CD4-positive, alpha-beta T cell (primary cell): ENCODE data around the gene GRIN3A. TPM values are rescaled to one million over a fixed set of nuclear protein-coding genes. Genes with fewer than 3 reads are reported as not detected.

Source experiments
- ATAC-seq: fragments of 200-7000 bp; cut with Tn5 transposase; one replicate; pipeline ENCODE4 v1.10.0; 2022; ENCODE audit warnings: mild to moderate bottlenecking; ENCODE audit not compliant: poor library complexity
- CTCF ChIA-PET: fragments of 350-600 bp; sonication (Branson Sonifier 250); formaldehyde crosslinking; loops from one replicate; lab custom pipeline; 2021; ENCODE audit warnings: antibody characterized with exemption, inconsistent platforms; lab: Charles Lee
- POLR2A ChIA-PET: fragments of 350-600 bp; sonication (Branson Sonifier 250); formaldehyde crosslinking; loops from one replicate; lab custom pipeline; 2021; ENCODE audit warnings: antibody characterized with exemption, inconsistent platforms; lab: Charles Lee
- DNase-seq, 14 experiments: peaks; one replicate each; pipeline ENCODE4 v3.0.0-alpha.2; 2013 to 2020; ENCODE audit warnings: mixed read lengths in 2 of 14
- H3K27ac ChIP-seq, 2 donors: one replicate each; pipeline versions ENCODE4 v1.5.1 to v1.7.0; 2013; ENCODE audit warnings: low read length in 2 of 2, low read depth in 1 of 2, mild to moderate bottlenecking in 1 of 2
- H3K27me3 ChIP-seq, 2 experiments: 1 replicate in 1 of 2; 2 replicates in 1 of 2; pipeline versions ENCODE4 v1.6.1 to v1.7.0; 2013; ENCODE audit warnings: low read length in 2 of 2, control low read depth in 1 of 2, mild to moderate bottlenecking in 1 of 2, moderate library complexity in 1 of 2; ENCODE audit not compliant: insufficient read depth in 2 of 2, control insufficient read depth in 1 of 2
- H3K36me3 ChIP-seq: one replicate; pipeline ENCODE4 v1.6.1; 2013; ENCODE audit warnings: low read length, control low read depth; ENCODE audit not compliant: insufficient read depth
- H3K4me1 ChIP-seq: one replicate; pipeline ENCODE4 v1.6.1; 2013; ENCODE audit warnings: low read length, control low read depth; ENCODE audit not compliant: insufficient read depth
- H3K4me3 ChIP-seq: one replicate; pipeline ENCODE4 v1.5.1; 2013; ENCODE audit warnings: mild to moderate bottlenecking, low read length, moderate library complexity
- H3K9me3 ChIP-seq, 2 experiments: 1 replicate in 1 of 2; 2 replicates in 1 of 2; pipeline versions ENCODE4 v1.6.1 to v1.7.0; 2013; ENCODE audit warnings: low read length in 2 of 2, mild to moderate bottlenecking in 2 of 2, control low read depth in 1 of 2, moderate library complexity in 1 of 2; ENCODE audit not compliant: control insufficient read depth in 1 of 2, insufficient read depth in 1 of 2
- H3K27ac Mint-ChIP-seq: one replicate; pipeline ENCODE4 v1.8.0; 2020; ENCODE audit warnings: mixed read lengths
- H3K27me3 Mint-ChIP-seq: one replicate; pipeline ENCODE4 v1.8.0; 2021; ENCODE audit warnings: mixed read lengths
- H3K36me3 Mint-ChIP-seq: one replicate; pipeline ENCODE4 v1.8.0; 2021; ENCODE audit warnings: low read depth, mixed read lengths
- H3K4me1 Mint-ChIP-seq: one replicate; pipeline ENCODE4 v1.8.0; 2021; ENCODE audit warnings: low read depth, mixed read lengths
- H3K4me3 Mint-ChIP-seq: one replicate; pipeline ENCODE4 v1.8.0; 2020; ENCODE audit warnings: mild to moderate bottlenecking, mixed read lengths
- H3K9me3 Mint-ChIP-seq: one replicate; pipeline ENCODE4 v1.8.0; 2020; ENCODE audit warnings: mixed read lengths
- intact Hi-C, 2 experiments: fragments of 100-400 bp; cut with DNase I in 1 of 2; cut with micrococcal nuclease in 1 of 2; formaldehyde crosslinking; loops; one replicate each; pipeline versions ENCODE4 v1.15.1 to v1.9.0; 2023 to 2025; cut with DNase I, micrococcal nuclease
- total RNA-seq, 174 experiments: library from RNA in 2 of 174; stranded (reverse) in 2 of 174; gene quantifications; one replicate each; pipeline ENCODE4 v1.2.3 and lab custom pipeline; 2021 to 2026
- TF ChIP-seq, protein P1 (sequence below): fragments of 200-600 bp; IDR thresholded peaks from one replicate; pipeline ENCODE4 v1.8.0; 2022; ENCODE audit warnings: antibody characterized with exemption, mild to moderate bottlenecking

The GRIN3A gene
- total RNA-seq, 2 experiments from 2014 or later: 0.03 TPM; not detected in 1

DNA sequence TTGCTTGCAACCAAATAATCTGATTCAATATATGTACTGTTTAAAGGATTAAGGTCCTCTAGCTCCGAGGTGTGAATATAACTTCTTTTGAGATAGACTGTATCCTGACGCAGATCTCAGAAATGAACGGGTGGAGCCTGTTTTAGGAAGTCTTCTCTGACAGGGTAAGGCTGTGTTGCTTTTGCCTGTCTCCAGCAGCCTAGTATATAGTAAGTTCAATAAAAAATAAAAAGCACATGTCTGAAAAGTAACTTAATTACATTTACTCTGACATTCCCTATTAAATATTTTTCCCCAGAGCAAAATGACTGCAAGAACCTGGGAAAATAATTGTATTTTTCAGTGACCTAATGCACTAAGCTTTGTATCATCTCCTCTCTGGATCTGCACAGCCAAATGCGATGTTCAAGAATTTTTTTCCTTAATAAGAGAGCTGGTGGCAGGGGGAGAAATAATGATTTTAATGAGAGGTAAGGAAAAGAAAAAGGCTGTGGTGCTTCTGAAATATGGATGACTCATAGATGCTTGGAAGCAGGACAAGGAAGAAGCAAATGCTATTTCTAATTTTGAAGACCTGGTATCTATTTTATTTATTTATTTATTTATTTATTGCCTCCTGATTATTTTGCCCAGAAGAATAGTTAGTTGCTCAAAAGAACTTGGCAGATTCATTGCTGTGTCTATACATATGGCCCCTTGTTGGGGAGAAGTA lies 151.0 kb downstream of the GRIN3A start:
- H3K4me1 Mint-ChIP-seq: no peaks in the 10 kb centered on the region
- TF ChIP-seq, protein P1, sequence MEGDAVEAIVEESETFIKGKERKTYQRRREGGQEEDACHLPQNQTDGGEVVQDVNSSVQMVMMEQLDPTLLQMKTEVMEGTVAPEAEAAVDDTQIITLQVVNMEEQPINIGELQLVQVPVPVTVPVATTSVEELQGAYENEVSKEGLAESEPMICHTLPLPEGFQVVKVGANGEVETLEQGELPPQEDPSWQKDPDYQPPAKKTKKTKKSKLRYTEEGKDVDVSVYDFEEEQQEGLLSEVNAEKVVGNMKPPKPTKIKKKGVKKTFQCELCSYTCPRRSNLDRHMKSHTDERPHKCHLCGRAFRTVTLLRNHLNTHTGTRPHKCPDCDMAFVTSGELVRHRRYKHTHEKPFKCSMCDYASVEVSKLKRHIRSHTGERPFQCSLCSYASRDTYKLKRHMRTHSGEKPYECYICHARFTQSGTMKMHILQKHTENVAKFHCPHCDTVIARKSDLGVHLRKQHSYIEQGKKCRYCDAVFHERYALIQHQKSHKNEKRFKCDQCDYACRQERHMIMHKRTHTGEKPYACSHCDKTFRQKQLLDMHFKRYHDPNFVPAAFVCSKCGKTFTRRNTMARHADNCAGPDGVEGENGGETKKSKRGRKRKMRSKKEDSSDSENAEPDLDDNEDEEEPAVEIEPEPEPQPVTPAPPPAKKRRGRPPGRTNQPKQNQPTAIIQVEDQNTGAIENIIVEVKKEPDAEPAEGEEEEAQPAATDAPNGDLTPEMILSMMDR: no peak
- Histone ChIP-seq H3K27me3 (no peaks in the 10 kb centered on the region), H3K4me3 (no peak overlapping the region), H3K9me3 (no peaks in the 10 kb centered on the region), H3K36me3 (no peaks in the 10 kb centered on the region), H3K27ac (no peak overlapping the region), H3K4me1 (no peaks in the 10 kb centered on the region)
- intact Hi-C loops: no loop called here
- H3K36me3 Mint-ChIP-seq: no peaks in the 10 kb centered on the region
- no peak for ATAC-seq
- POLR2A ChIA-PET: interaction anchor here (0.7 kb wide), 1 partner anchor 43 kb away, joined by 3 read pairs; no protein-coding TSS in a partner anchor
- no peaks in the 10 kb centered on the region for H3K27me3 Mint-ChIP-seq
- CTCF ChIA-PET: no interaction called here
- H3K9me3 Mint-ChIP-seq: no peaks in the 10 kb centered on the region
- DNase-seq: no peak
- H3K27ac Mint-ChIP-seq: no peak overlapping the region
- H3K4me3 Mint-ChIP-seq: no peak overlapping the region

DNA sequence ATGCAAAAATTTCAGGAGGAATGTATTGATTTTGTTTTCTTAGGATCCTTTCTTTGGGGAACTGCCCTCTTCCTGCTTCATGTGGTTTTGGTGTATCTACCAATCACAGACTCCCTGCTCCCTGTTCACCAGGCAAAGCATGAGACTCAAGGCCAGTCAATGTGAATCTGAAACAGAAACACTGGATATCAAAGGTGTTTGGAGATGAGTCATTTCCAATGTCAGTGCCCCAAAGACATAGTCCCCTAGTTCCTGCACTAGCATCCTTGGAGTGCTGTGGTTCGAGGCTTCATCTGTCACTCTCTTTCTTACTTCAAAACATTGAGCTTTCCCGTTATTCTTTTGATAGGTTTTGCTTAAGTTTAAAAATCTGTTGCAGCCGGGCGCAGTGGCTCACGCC lies 151.8 kb downstream of the GRIN3A start:
- no peaks in the 10 kb centered on the region for H3K4me1 ChIP-seq
- no peak for ATAC-seq
- TF ChIP-seq, protein P1: no peak
- H3K27me3 ChIP-seq: no peaks in the 10 kb centered on the region
- ChIA-PET CTCF (no interaction called here), POLR2A (no interaction called here)
- intact Hi-C loops: no loop called here
- no peaks in the 10 kb centered on the region for H3K36me3 ChIP-seq
- no peaks in the 10 kb centered on the region for H3K27me3 Mint-ChIP-seq
- DNase-seq: peak in 1 of 14 experiments; percentile 11
- no peaks in the 10 kb centered on the region for H3K36me3 Mint-ChIP-seq
- no peak overlapping the region for H3K4me3 ChIP-seq
- no peak overlapping the region for H3K27ac ChIP-seq
- H3K4me3 Mint-ChIP-seq: no peak overlapping the region
- H3K27ac Mint-ChIP-seq: no peak overlapping the region
- no peaks in the 10 kb centered on the region for H3K4me1 Mint-ChIP-seq
- H3K9me3 Mint-ChIP-seq: no peaks in the 10 kb centered on the region
- H3K9me3 ChIP-seq: no peaks in the 10 kb centered on the region

DNA sequence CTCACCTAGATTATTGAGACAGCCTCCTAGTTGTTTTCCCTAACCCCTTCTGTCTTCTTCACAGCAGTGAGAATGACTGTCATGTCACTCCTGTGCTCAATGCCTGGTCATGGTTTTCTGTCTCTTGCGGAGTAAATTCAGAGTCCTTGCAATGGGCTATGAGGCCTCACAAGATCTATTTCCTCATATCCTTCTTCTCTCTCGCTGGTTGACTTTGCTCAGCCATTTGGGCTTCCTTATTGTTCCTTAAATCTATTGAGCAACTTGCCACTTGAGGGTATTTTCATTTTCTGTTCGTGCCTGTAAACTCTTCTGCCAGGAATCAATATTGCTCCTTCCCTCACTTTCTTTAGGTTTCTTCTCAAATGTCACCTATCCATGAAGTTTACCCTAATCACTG lies 152.7 kb downstream of the GRIN3A start:
- ATAC-seq: no peak

More for the DNA sequence above, 152.7 kb downstream of the GRIN3A start:
- no peaks in the 10 kb centered on the region for H3K4me1 ChIP-seq
- Mint-ChIP-seq H3K36me3 (no peaks in the 10 kb centered on the region), H3K9me3 (no peaks in the 10 kb centered on the region), H3K4me3 (no peak overlapping the region), H3K27me3 (no peaks in the 10 kb centered on the region), H3K4me1 (no peaks in the 10 kb centered on the region), H3K27ac (no peak overlapping the region)
- TF ChIP-seq, protein P1: no peak
- peak in 2 of 14 experiments; percentile 27 to 41 for DNase-seq
- H3K27ac ChIP-seq: no peak overlapping the region
- no peaks in the 10 kb centered on the region for H3K27me3 ChIP-seq
- ChIA-PET POLR2A (no interaction called here), CTCF (no interaction called here)
- H3K4me3 ChIP-seq: no peak overlapping the region
- H3K36me3 ChIP-seq: no peaks in the 10 kb centered on the region
- intact Hi-C loops: no loop called here
- no peaks in the 10 kb centered on the region for H3K9me3 ChIP-seq
